ENCODE results near the gene DDX47. TPM values are rescaled to one million over a fixed set of nuclear protein-coding genes. Genes with fewer than 3 reads are reported as not detected.
A peak's percentile ranks its signal among the peaks of the same experiment; 100 is the strongest.
"Not testable (repeated sequence)": the region's sequence is repeated elsewhere in the genome, so short reads cannot be mapped to it uniquely, and the experiment has no call there.

DDX47 gene
- total RNA-seq, 4 donors from 2014 or later: 49.2 to 66.7 (median 60.2) TPM

GRCh38 chr12:12837025-12837812, 24.1 kb downstream of the DDX47 start:
- TF ChIP-seq POLR2A (IDR thresholded peaks at IDR 0.05) (no peak), CTCF (IDR thresholded peaks at IDR 0.05) (peak; percentile 27 to 61 (median 53)), EP300 (IDR thresholded peaks at IDR 0.05) (no peak), POLR2AphosphoS5 (IDR thresholded peaks at IDR 0.05) (no peak)
- no peaks in the 10 kb centered on the region for H3K27me3 ChIP-seq
- peak; percentile 78 for ATAC-seq
- peaks cover 0 to 26% of the 10 kb centered on the region in 2 donors for H3K36me3 ChIP-seq
- H3K4me1 ChIP-seq: peaks cover 0 to 4% (median 0%) of the 10 kb centered on the region in 3 donors
- H3K4me3 ChIP-seq: no peak overlapping the region
- H3K9me3 ChIP-seq: no peaks in the 10 kb centered on the region
- WGBS, 2 donors (ENCODE audit: low coverage in 1 of 2): 30 to 41% methylated on average over 6 to 13 of the region's 15 CpGs
- no peak overlapping the region for H3K27ac ChIP-seq

GRCh38 chr12:12837813-12838153, 24.6 kb downstream of the DDX47 start:
- no peak overlapping the region for H3K27ac ChIP-seq

GRCh38 chr12:12839003-12839395, 25.9 kb downstream of the DDX47 start:
- TF ChIP-seq POLR2A (IDR thresholded peaks at IDR 0.05): no peak
- TF ChIP-seq EP300 (IDR thresholded peaks at IDR 0.05): no peak
- TF ChIP-seq CTCF (IDR thresholded peaks at IDR 0.05): no peak
- TF ChIP-seq POLR2AphosphoS5 (IDR thresholded peaks at IDR 0.05): no peak
- ATAC-seq: no peak
- 88 to 89% methylated on average over 1 of the region's 1 CpG for WGBS, 2 donors (ENCODE audit: low coverage in 1 of 2)

More at GRCh38 chr12:12837813-12838153, 24.6 kb downstream of the DDX47 start:
- no peaks in the 10 kb centered on the region for H3K9me3 ChIP-seq
- H3K27me3 ChIP-seq: no peaks in the 10 kb centered on the region
- peaks cover 0 to 20% of the 10 kb centered on the region in 2 donors for H3K36me3 ChIP-seq
- no peak for ATAC-seq
- 69% methylated on average over 3 of the region's 3 CpGs; no CpG with 5 or more reads in 1 of the 2 donors for WGBS, 2 donors (ENCODE audit: low coverage in 1 of 2)
- peaks cover 0 to 4% (median 0%) of the 10 kb centered on the region in 3 donors for H3K4me1 ChIP-seq
- H3K4me3 ChIP-seq: no peak overlapping the region
- no peak for TF ChIP-seq CTCF (IDR thresholded peaks at IDR 0.05)
- no peak for TF ChIP-seq EP300 (IDR thresholded peaks at IDR 0.05)
- TF ChIP-seq POLR2A (IDR thresholded peaks at IDR 0.05): no peak
- TF ChIP-seq POLR2AphosphoS5 (IDR thresholded peaks at IDR 0.05): no peak

GRCh38 chr12:12839439-12839838, 26.3 kb downstream of the DDX47 start:
- not testable (repeated sequence) for H3K27me3 ChIP-seq, H3K27ac ChIP-seq, H3K9me3 ChIP-seq, H3K4me1 ChIP-seq, H3K4me3 ChIP-seq, ATAC-seq, H3K36me3 ChIP-seq
- 94% methylated on average over 3 of the region's 10 CpGs; no CpG with 5 or more reads in 1 of the 2 donors for WGBS, 2 donors (ENCODE audit: low coverage in 1 of 2)

More at GRCh38 chr12:12839003-12839395, 25.9 kb downstream of the DDX47 start:
- H3K36me3 ChIP-seq: peaks cover 0 to 8% of the 10 kb centered on the region in 2 donors
- no peak overlapping the region for H3K27ac ChIP-seq
- H3K4me3 ChIP-seq: no peak overlapping the region
- H3K9me3 ChIP-seq: no peaks in the 10 kb centered on the region
- H3K4me1 ChIP-seq: peaks cover 0 to 4% (median 0%) of the 10 kb centered on the region in 3 donors
- no peaks in the 10 kb centered on the region for H3K27me3 ChIP-seq

- Histone ChIP-seq H3K9me3 (no peaks in the 10 kb centered on the region), H3K4me3 (no peak overlapping the region), H3K27ac (no peak overlapping the region), H3K4me1 (peaks cover 0 to 4% (median 0%) of the 10 kb centered on the region in 3 donors), H3K27me3 (no peaks in the 10 kb centered on the region), H3K36me3 (no peaks in the 10 kb centered on the region)
- TF ChIP-seq POLR2A (IDR thresholded peaks at IDR 0.05) (no peak), EP300 (IDR thresholded peaks at IDR 0.05) (no peak), POLR2AphosphoS5 (IDR thresholded peaks at IDR 0.05) (no peak), CTCF (IDR thresholded peaks at IDR 0.05) (no peak)
- 55 to 84% methylated on average over 5 of the region's 5 CpGs for WGBS, 2 donors (ENCODE audit: low coverage in 1 of 2)
- no peak for ATAC-seq
These were observed 26.9 kb downstream of the DDX47 start for GRCh38 chr12:12839873-12840579.

Measured in gastroesophageal sphincter (tissue), 4 donors.